HG02981 (cell line): ENCODE results near the gene CACNA1S.
A peak's percentile ranks its signal among the peaks of the same experiment; 100 is the strongest.

Source experiments
- ATAC-seq: cut with Tn5 transposase; IDR thresholded peaks from one replicate; pipeline ENCODE4 v1.9.1; 2021; ENCODE audit warnings: mild to moderate bottlenecking, moderate library complexity; ENCODE audit not compliant: unreplicated experiment

CACNA1S gene

DNA sequence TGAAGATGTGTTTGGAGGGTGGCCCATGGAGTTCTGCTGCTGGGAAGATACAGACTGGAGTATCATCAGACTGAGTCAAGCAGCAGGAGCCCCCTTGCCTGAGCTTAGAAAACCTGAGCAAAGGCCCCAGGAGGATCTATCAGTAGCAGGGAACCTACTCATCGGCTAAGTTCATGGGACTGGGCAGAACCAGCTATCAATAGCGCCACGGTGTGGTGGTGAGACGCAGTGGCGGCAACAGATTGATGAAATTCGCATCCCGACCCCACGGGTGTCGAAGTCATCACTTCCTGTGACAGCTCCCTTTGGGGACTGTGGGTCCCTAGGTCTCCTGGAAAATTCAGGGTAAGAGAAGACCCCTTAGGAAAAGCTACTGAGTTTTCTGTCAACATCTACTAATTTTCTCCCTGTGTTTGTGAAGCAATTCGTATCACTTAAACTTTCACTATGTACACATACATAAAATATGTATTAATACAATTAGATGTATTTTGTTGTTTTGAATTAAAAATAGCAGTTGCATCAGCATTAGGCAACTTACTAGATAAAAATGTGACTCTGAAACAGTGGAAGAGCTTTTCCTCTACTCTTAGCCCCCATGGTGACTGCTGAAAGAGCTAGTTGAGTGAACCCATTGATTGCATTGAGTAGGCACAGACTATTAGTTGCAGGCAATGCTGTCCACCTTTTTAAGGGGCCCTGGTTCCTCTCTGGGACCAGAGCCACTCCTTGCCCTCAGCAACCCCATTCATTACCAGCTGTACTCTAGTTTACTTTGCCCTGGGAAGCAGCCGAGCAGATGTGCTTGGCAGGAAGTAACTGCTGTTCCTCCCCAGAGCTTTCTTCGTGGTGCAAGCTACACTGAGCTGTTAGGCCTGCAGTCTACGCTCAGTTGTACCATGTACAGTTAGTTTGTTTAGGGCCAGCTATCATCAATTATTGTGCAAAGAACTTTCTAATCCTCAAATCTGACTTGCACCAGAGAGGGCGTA is 7.3 kb upstream of the CACNA1S start:
- ATAC-seq, result no peak

GRCh38 chr1:201116091-201116490 is 3.9 kb upstream of the CACNA1S start:
- no peak for ATAC-seq

DNA sequence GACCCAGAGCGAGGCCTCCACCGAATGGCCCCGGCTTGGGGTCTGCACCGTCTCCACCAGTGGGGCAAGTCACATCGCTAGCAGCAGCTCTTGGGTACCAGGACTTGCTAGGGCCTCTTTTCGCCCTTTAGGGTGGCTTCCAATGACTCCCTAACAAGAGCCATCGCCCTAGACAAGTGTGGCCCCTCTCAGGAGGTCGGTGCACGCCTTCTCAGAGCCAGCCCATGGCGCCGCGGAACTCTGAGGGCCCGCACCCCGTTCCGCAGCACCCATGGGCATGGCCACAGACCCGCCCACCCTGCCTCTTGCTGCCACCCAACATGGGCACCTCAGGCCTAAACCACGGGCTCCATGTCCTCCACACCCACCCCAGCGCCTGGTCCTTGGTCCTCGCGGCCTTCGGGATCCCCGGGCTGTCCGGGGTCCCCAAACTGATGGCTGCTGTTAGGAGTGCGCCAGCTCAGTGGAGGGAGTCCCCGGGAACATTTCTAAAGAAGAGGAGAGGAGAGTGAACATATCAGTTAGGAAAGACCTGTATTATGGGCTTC is 3.2 kb upstream of the CACNA1S start:
- no peak for ATAC-seq

DNA sequence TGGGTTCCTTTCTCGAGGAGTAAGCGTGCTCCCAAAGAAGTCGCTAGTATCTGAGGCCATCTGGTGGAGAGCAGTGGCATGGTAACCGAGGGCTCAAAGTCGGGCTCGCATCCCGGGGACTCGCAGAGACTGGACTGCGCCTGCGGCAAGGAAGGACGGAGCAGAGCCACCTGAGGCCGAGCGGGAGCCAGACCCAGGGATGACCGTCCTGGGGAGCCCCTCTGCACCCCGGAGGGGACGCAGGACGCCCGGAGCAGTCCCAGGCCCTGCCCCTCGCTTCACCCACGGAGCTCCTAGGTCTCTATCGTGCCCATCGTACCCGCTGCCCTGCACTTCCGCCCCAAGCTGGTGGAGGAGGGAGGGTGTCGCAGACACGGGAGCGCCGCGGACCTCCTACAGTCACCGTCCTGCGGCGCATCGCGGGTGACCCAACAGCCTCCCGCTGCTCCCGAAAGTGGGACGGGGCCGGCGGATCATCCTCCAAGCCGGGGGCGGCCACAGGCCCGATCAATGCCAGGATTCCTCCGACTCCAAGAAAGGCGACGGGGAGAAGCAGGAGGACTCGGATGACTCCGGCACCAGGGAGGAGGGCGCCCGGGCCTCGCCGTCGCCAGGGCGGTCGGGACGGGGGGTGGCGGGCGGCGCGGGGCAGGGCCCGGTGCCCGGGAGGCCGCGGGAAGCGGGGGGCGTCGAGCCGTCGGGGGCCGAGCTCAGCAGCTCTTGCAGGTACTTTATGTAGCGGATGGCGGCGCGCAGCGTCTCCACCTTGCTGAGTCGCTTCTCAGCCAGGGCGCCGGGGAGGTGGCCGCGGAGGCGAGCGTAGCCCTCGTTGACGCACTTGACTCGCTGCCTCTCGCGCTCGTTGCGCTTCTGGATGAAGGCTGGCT is 2.3 kb upstream of the CACNA1S start:
- ATAC-seq, result peak; percentile 83

- no peak for ATAC-seq
These were observed 1.4 kb upstream of the CACNA1S start for GRCh38 chr1:201113451-201114244.

DNA sequence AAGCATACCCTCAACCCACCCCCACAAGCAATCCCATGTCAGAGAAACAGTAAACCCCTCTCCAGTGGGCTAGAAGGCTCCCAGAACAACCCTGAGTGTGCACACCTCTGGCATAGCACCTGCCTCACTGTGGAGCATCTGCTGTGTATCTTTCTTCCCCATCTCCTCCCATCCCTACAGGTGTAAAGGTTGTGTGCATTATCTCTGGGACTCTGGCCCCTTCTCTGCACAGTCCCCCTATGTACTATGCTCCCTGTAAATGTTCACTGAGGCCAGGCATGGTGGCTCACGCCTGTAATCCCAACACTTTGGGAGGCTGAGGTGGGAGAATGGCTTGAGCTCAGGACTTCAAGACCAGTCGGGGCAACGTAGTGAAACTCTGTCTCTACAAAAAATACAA is 700 bp upstream of the CACNA1S start:
- ATAC-seq, result no peak

DNA sequence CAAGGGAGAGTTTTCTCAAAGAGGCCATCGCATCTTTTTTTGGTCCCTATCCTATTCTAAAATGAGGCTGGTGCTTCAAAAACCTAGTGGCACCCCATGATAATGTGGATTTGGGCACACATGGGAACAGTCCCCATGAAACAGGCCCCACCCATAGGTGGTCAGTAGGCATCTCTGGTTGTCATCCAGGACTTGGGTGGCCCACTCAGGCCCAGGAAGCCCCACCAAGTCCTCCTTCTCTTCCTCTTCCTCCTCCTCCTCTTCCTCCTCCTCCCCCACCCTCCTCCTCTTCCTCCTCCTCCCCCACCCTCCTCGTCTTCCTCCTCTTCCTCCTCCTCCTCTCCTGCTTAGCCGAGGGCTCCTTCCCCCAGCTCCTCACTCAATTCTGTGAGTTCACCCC is 554 bp downstream of the CACNA1S start:
- ATAC-seq, result no peak

DNA sequence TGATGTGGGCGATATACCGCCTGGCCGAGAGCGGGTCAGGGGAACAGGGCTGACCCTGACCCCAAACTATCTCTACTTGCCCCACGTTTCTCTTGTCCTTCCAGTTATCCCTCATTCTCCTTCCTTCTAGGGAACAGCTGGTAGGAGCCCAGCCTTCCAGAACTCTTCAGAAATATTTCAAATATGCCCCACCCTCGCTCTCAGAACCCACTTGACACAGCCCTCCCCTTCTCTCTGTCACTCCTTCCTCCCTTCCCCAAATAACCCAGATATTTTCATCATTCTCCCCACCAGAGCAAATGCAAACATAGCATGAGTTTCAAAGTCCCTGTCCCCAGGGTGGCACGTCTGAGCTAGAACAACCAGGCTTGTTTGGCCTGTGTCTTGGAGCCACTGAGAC is 1.1 kb downstream of the CACNA1S start:
- no peak for ATAC-seq

GRCh38 chr1:201110616-201111015 is 1.6 kb downstream of the CACNA1S start:
- no peak for ATAC-seq

DNA sequence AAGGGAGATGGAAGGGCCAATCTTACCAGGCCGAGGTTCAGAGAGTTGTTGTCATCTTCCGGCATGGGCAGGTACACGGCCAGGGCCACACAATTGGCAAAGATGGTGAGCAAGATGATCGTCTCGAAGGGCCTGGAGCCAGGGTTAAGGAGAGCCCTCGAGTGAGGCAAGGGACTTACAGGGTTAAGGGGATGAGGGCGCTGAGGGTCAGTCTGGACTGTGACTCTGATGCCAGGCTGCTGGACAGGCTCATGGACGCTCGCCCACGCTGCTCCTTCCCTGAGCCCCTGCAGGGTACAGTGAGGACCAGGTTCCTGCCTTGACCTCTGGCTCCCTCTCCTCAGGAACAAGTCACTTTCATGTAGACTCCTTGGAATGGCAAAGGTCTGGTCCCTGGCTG is 2.1 kb downstream of the CACNA1S start:
- no peak for ATAC-seq

DNA sequence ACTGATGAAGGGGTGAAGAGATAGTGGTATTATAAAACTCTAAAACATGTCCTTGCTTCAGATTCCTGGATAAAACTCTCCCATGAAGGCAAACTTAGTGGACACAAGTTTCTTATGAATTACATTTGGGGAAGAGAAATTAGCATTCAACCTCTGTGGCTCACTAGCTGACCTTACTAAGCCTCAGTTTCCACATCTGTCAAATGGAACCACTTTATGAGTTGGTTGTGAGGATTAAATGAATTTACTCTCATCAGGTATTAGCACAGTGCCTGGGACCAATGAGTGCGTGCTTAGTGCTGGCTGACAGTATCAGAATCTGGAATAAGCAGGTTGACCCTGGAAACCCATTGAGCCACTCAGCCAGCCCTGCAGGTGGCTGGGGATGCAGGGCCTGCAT is 2.6 kb downstream of the CACNA1S start:
- no peak for ATAC-seq

GRCh38 chr1:201108614-201109013 is 3.6 kb downstream of the CACNA1S start:
- no peak for ATAC-seq

DNA sequence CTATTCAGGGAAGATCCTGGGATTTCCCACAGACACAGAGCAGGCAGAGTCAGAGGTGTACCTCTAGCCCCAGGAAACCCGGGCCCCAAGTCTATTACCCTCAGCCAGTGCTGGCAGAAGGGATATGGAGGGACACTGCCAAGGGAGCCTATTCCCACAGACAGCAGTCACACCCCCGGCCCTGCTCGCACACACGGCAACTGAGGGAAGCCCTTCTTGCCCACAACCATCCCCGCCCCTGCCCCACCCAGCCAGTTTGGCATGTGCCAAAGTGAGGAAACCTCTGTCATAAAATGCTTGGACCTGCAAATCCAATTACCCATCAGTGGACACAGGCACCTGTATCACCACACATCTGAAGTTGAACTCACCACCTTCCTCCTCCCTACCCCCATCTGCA is 6.5 kb downstream of the CACNA1S start:
- no peak for ATAC-seq

- no peak for ATAC-seq
These were observed 8.1 kb downstream of the CACNA1S start for GRCh38 chr1:201104141-201104540.

DNA sequence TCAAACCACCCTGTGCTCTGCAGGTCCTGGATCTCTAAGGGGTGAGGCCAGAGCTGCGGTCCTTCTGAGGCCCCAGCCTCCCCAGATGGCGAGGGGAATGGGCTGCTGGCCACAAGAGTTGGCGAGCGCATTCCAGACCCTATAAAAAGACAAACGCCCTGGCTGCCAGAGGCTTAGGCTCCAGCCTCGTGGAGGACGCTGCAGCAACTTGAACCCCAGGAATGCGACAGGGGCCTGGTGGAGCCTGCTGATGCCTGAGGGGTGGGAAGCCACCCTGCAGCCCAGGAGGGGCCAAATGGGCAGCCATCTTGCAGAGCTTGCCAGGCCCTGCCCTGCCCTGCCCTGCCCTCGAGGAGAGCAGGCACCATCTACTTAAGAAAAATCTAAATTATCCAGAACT is 8.6 kb downstream of the CACNA1S start:
- ATAC-seq, result no peak

- ATAC-seq, result no peak
These were observed 11.9 kb downstream of the CACNA1S start for GRCh38 chr1:201100169-201100930.

GRCh38 chr1:201098992-201099677 is 13.1 kb downstream of the CACNA1S start:
- ATAC-seq, result no peak

GRCh38 chr1:201096977-201097856 is 15.0 kb downstream of the CACNA1S start:
- no peak for ATAC-seq
